HEK293 (cell line): Measurements from ENCODE around the gene TSC22D1.

Experiments
- KLF1 ChIP-seq: fragments of 450-650 bp; formaldehyde crosslinking; IDR thresholded peaks from 2 replicates; pipeline ENCODE4 v1.5.1; 2016; ENCODE audit warnings: missing biosample characterization, missing genetic modification characterization
- OSR2 ChIP-seq: fragments of 450-650 bp; formaldehyde crosslinking; IDR thresholded peaks from 2 replicates; pipeline ENCODE4 v1.5.1; 2016; ENCODE audit warnings: missing biosample characterization, missing genetic modification characterization
- SETDB1 ChIP-seq: IDR thresholded peaks from one replicate; pipeline ENCODE4 v1.6.1; 2017; ENCODE audit warnings: mild to moderate bottlenecking, low read length, moderate library complexity, mixed read lengths; ENCODE audit not compliant: insufficient read length
- SP3 ChIP-seq: fragments of 450-650 bp; formaldehyde crosslinking; IDR thresholded peaks from 2 replicates; pipeline ENCODE4 v1.5.1; 2016; ENCODE audit warnings: missing biosample characterization, missing genetic modification characterization
- SP7 ChIP-seq: fragments of 450-650 bp; formaldehyde crosslinking; IDR thresholded peaks from 2 replicates; pipeline ENCODE4 v1.5.1; 2016; ENCODE audit warnings: missing biosample characterization, missing genetic modification characterization
- ZBTB17 ChIP-seq: fragments of 450-650 bp; formaldehyde crosslinking; IDR thresholded peaks from 2 replicates; pipeline ENCODE4 v1.5.1; 2016; ENCODE audit warnings: missing biosample characterization, missing genetic modification characterization
- ZFP3 ChIP-seq: fragments of 450-650 bp; formaldehyde crosslinking; IDR thresholded peaks from 2 replicates; pipeline ENCODE4 v1.5.1; 2016; ENCODE audit warnings: low read depth, missing biosample characterization, missing genetic modification characterization
- ZFP37 ChIP-seq: fragments of 450-650 bp; formaldehyde crosslinking; IDR thresholded peaks from 2 replicates; pipeline ENCODE4 v1.5.1; 2016; ENCODE audit warnings: missing biosample characterization, missing genetic modification characterization
- ZIC2 ChIP-seq: fragments of 450-650 bp; formaldehyde crosslinking; IDR thresholded peaks from 2 replicates; pipeline ENCODE4 v1.5.1; 2016; ENCODE audit warnings: missing biosample characterization, missing genetic modification characterization
- ZNF19 ChIP-seq: fragments of 450-650 bp; formaldehyde crosslinking; IDR thresholded peaks from 2 replicates; pipeline ENCODE4; 2016; ENCODE audit warnings: missing biosample characterization, missing genetic modification characterization, low read depth
- ZNF2 ChIP-seq: fragments of 450-650 bp; formaldehyde crosslinking; IDR thresholded peaks from 2 replicates; pipeline ENCODE4 v1.5.1; 2016; ENCODE audit warnings: missing biosample characterization, missing genetic modification characterization
- ZNF239 ChIP-seq: fragments of 450-650 bp; formaldehyde crosslinking; IDR thresholded peaks from 2 replicates; pipeline ENCODE4 v1.5.1; 2016; ENCODE audit warnings: missing biosample characterization, missing genetic modification characterization
- ZNF24 ChIP-seq: fragments of 450-650 bp; formaldehyde crosslinking; IDR thresholded peaks from 2 replicates; pipeline ENCODE4 v1.5.1; 2016; ENCODE audit warnings: missing biosample characterization, missing genetic modification characterization
- ZNF311 ChIP-seq: fragments of 450-650 bp; formaldehyde crosslinking; IDR thresholded peaks from 2 replicates; pipeline ENCODE4 v1.5.1; 2017; ENCODE audit warnings: missing biosample characterization, missing genetic modification characterization, borderline replicate concordance
- ZNF341 ChIP-seq: fragments of 450-650 bp; formaldehyde crosslinking; IDR thresholded peaks from 2 replicates; pipeline ENCODE4; 2016; ENCODE audit warnings: low read depth, missing biosample characterization, missing genetic modification characterization
- ZNF510 ChIP-seq: fragments of 450-650 bp; formaldehyde crosslinking; IDR thresholded peaks from 2 replicates; pipeline ENCODE4 v1.5.1; 2018; ENCODE audit warnings: mild to moderate bottlenecking, missing genetic modification characterization, missing biosample characterization; ENCODE audit not compliant: insufficient replicate concordance
- ZNF596 ChIP-seq: fragments of 450-650 bp; IDR thresholded peaks from 2 replicates; pipeline ENCODE4 v1.5.0; 2018; ENCODE audit warnings: missing biosample characterization, mild to moderate bottlenecking, missing genetic modification characterization, moderate library complexity
- ZNF677 ChIP-seq: fragments of 450-650 bp; IDR thresholded peaks from 2 replicates; pipeline ENCODE4 v1.5.0; 2018; ENCODE audit warnings: missing biosample characterization, mild to moderate bottlenecking, missing genetic modification characterization, moderate library complexity
- ZNF747 ChIP-seq: fragments of 450-650 bp; formaldehyde crosslinking; IDR thresholded peaks from 2 replicates; pipeline ENCODE4 v1.5.1; 2016; ENCODE audit warnings: missing biosample characterization, missing genetic modification characterization
- TF ChIP-seq, protein P1 (sequence below): fragments of 450-650 bp; formaldehyde crosslinking; IDR thresholded peaks from 2 replicates; pipeline ENCODE4 v1.5.1; 2017; ENCODE audit warnings: missing biosample characterization, mild to moderate bottlenecking, missing genetic modification characterization, moderate library complexity
- TF ChIP-seq, protein P2 (sequence below): fragments of 450-650 bp; formaldehyde crosslinking; IDR thresholded peaks from 2 replicates; pipeline ENCODE4 v1.5.1; 2016; ENCODE audit warnings: missing biosample characterization, missing genetic modification characterization
- TF ChIP-seq, protein P3 (sequence below): fragments of 450-650 bp; formaldehyde crosslinking; IDR thresholded peaks from 2 replicates; pipeline ENCODE4 v1.5.1; 2016; ENCODE audit warnings: missing biosample characterization, missing genetic modification characterization
- TF ChIP-seq, protein P4 (sequence below): fragments of 450-650 bp; formaldehyde crosslinking; IDR thresholded peaks from 2 replicates; pipeline ENCODE4 v1.5.1; 2016; ENCODE audit warnings: missing biosample characterization, missing genetic modification characterization
- TF ChIP-seq, protein P5 (sequence below): fragments of 450-650 bp; formaldehyde crosslinking; IDR thresholded peaks from 2 replicates; pipeline ENCODE4 v1.5.1; 2016; ENCODE audit warnings: missing biosample characterization, missing genetic modification characterization
- TF ChIP-seq, protein P6 (sequence below): fragments of 450-650 bp; formaldehyde crosslinking; IDR thresholded peaks from 2 replicates; pipeline ENCODE4 v1.5.1; 2016; ENCODE audit warnings: missing biosample characterization, missing genetic modification characterization
- TF ChIP-seq, protein P7 (sequence below): fragments of 450-650 bp; formaldehyde crosslinking; IDR thresholded peaks from 2 replicates; pipeline ENCODE4 v1.5.1; 2017; ENCODE audit warnings: missing biosample characterization, missing genetic modification characterization

The TSC22D1 gene

DNA sequence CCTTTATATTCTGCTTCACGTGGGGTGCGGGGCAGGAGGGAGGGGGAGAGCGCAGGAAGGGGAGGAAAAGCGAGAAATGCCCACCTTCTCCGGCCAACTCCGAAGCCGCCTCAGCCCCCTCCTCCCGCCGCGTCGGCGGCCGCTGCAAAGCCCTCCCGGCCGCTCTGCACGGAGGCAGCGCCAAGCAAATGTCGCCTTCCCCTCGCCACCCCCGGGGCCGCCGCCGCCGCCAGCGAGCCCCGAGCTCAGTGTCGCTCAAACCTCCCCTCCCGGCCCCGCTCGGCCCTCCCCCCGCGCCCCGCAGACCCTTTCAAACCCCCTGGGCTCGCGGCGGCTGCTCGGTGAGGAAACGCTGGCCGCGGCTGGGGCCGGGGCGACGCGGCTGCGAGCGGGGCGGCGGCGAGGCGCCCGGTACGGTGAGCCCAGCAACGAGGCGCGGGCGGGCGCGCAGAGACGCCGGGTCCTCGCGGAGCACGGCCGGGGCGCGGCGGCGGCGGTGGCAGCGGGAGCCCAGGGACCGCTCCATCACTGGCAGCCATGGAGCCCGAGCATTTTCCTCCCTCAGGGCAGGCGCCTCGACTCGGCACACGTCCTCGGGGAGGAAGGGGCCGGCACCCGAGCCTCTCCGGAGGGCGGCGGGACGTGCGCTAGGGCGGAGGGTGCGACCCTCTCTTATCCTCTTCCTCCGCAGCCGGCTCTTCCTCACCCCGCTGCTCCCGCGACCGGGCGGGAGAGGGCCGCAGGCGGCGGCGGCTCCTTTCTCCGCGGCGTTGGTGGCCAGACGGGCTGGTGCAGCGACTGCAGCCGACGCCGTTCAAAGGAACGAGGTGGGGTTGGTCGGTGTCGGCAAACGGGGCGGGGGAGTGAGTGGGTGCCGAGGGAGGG is 463 bp upstream of the TSC22D1 start (continued):
- TF ChIP-seq, protein P1, sequence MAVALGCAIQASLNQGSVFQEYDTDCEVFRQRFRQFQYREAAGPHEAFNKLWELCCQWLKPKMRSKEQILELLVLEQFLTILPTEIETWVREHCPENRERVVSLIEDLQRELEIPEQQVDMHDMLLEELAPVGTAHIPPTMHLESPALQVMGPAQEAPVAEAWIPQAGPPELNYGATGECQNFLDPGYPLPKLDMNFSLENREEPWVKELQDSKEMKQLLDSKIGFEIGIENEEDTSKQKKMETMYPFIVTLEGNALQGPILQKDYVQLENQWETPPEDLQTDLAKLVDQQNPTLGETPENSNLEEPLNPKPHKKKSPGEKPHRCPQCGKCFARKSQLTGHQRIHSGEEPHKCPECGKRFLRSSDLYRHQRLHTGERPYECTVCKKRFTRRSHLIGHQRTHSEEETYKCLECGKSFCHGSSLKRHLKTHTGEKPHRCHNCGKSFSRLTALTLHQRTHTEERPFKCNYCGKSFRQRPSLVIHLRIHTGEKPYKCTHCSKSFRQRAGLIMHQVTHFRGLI (tag by site-specific recombination), result no peak
- no peak for TF ChIP-seq ZNF311 (tag by site-specific recombination)
- TF ChIP-seq, protein P2, sequence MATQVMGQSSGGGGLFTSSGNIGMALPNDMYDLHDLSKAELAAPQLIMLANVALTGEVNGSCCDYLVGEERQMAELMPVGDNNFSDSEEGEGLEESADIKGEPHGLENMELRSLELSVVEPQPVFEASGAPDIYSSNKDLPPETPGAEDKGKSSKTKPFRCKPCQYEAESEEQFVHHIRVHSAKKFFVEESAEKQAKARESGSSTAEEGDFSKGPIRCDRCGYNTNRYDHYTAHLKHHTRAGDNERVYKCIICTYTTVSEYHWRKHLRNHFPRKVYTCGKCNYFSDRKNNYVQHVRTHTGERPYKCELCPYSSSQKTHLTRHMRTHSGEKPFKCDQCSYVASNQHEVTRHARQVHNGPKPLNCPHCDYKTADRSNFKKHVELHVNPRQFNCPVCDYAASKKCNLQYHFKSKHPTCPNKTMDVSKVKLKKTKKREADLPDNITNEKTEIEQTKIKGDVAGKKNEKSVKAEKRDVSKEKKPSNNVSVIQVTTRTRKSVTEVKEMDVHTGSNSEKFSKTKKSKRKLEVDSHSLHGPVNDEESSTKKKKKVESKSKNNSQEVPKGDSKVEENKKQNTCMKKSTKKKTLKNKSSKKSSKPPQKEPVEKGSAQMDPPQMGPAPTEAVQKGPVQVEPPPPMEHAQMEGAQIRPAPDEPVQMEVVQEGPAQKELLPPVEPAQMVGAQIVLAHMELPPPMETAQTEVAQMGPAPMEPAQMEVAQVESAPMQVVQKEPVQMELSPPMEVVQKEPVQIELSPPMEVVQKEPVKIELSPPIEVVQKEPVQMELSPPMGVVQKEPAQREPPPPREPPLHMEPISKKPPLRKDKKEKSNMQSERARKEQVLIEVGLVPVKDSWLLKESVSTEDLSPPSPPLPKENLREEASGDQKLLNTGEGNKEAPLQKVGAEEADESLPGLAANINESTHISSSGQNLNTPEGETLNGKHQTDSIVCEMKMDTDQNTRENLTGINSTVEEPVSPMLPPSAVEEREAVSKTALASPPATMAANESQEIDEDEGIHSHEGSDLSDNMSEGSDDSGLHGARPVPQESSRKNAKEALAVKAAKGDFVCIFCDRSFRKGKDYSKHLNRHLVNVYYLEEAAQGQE (tag by site-specific recombination), result 0 out of 2 replicates have a peak, but pooled peaks have one; percentile 27
- no peak for TF ChIP-seq ZNF510 (tag by site-specific recombination)
- TF ChIP-seq, protein P3, sequence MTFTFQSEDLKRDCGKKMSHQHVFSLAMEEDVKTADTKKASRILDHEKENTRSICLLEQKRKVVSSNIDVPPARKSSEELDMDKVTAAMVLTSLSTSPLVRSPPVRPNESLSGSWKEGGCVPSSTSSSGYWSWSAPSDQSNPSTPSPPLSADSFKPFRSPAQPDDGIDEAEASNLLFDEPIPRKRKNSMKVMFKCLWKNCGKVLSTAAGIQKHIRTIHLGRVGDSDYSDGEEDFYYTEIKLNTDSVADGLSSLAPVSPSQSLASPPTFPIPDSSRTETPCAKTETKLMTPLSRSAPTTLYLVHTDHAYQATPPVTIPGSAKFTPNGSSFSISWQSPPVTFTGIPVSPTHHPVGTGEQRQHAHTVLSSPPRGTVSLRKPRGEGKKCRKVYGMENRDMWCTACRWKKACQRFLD (tag by site-specific recombination), result no peak
- TF ChIP-seq SP7 (tag by site-specific recombination), result 0 out of 2 replicates have a peak, but pooled peaks have one; percentile 44
- TF ChIP-seq ZFP3 (tag by site-specific recombination), result no peak
- TF ChIP-seq ZBTB17, result peak; percentile 30; the same call in 1 of the 2 replicates
- TF ChIP-seq ZNF24, result 0 out of 2 replicates have a peak, but pooled peaks have one; percentile 24
- TF ChIP-seq SP3 (tag by site-specific recombination), result no peak
- no peak for TF ChIP-seq ZNF747 (tag by site-specific recombination)
- TF ChIP-seq, protein P4, sequence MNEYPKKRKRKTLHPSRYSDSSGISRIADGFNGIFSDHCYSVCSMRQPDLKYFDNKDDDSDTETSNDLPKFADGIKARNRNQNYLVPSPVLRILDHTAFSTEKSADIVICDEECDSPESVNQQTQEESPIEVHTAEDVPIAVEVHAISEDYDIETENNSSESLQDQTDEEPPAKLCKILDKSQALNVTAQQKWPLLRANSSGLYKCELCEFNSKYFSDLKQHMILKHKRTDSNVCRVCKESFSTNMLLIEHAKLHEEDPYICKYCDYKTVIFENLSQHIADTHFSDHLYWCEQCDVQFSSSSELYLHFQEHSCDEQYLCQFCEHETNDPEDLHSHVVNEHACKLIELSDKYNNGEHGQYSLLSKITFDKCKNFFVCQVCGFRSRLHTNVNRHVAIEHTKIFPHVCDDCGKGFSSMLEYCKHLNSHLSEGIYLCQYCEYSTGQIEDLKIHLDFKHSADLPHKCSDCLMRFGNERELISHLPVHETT (tag by site-specific recombination), result no peak
- TF ChIP-seq, protein P5, sequence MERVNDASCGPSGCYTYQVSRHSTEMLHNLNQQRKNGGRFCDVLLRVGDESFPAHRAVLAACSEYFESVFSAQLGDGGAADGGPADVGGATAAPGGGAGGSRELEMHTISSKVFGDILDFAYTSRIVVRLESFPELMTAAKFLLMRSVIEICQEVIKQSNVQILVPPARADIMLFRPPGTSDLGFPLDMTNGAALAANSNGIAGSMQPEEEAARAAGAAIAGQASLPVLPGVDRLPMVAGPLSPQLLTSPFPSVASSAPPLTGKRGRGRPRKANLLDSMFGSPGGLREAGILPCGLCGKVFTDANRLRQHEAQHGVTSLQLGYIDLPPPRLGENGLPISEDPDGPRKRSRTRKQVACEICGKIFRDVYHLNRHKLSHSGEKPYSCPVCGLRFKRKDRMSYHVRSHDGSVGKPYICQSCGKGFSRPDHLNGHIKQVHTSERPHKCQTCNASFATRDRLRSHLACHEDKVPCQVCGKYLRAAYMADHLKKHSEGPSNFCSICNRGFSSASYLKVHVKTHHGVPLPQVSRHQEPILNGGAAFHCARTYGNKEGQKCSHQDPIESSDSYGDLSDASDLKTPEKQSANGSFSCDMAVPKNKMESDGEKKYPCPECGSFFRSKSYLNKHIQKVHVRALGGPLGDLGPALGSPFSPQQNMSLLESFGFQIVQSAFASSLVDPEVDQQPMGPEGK (tag by site-specific recombination), result no peak; the same call in 1 of the 2 replicates
- no peak for TF ChIP-seq OSR2
- peak; percentile 83 for TF ChIP-seq ZNF2 (tag by site-specific recombination)
- TF ChIP-seq KLF1 (tag by site-specific recombination), result 0 out of 2 replicates have a peak, but pooled peaks have one; percentile 20
- TF ChIP-seq ZNF341 (tag by site-specific recombination), result peak; percentile 99
- TF ChIP-seq, protein P6, sequence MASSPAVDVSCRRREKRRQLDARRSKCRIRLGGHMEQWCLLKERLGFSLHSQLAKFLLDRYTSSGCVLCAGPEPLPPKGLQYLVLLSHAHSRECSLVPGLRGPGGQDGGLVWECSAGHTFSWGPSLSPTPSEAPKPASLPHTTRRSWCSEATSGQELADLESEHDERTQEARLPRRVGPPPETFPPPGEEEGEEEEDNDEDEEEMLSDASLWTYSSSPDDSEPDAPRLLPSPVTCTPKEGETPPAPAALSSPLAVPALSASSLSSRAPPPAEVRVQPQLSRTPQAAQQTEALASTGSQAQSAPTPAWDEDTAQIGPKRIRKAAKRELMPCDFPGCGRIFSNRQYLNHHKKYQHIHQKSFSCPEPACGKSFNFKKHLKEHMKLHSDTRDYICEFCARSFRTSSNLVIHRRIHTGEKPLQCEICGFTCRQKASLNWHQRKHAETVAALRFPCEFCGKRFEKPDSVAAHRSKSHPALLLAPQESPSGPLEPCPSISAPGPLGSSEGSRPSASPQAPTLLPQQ (tag by site-specific recombination), result no peak; the same call in 1 of the 2 replicates
- no peak for TF ChIP-seq ZNF19 (tag by site-specific recombination)
- TF ChIP-seq SETDB1, result no peak
- no peak for TF ChIP-seq ZNF596 (tag by site-specific recombination)
- TF ChIP-seq, protein P7, sequence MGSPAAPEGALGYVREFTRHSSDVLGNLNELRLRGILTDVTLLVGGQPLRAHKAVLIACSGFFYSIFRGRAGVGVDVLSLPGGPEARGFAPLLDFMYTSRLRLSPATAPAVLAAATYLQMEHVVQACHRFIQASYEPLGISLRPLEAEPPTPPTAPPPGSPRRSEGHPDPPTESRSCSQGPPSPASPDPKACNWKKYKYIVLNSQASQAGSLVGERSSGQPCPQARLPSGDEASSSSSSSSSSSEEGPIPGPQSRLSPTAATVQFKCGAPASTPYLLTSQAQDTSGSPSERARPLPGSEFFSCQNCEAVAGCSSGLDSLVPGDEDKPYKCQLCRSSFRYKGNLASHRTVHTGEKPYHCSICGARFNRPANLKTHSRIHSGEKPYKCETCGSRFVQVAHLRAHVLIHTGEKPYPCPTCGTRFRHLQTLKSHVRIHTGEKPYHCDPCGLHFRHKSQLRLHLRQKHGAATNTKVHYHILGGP (tag by site-specific recombination), result no peak
- TF ChIP-seq ZIC2 (tag by site-specific recombination), result no peak
- TF ChIP-seq ZNF239 (tag by site-specific recombination), result no peak
- 0 out of 2 replicates have a peak, but pooled peaks have one; percentile 33 for TF ChIP-seq ZNF677 (tag by site-specific recombination)
- peak; percentile 71 for TF ChIP-seq ZFP37
